Stimulated activated CD8-positive, alpha-beta memory T cell treated with anti-CD3 and anti-CD28 coated beads, Interleukin-12 subunit alpha, Interleukin-12 subunit beta, amount 100 ng/mL, for 1 hour (primary cell): ENCODE measurements around the gene SLC16A2.
"Not testable (repeated sequence)": the region's sequence is repeated elsewhere in the genome, so short reads cannot be mapped to it uniquely, and the experiment has no call there.

ENCODE experiments used
- DNase-seq: peaks from one replicate; pipeline ENCODE4 v3.0.0-alpha.2; 2020; ENCODE audit warnings: low read depth

SLC16A2 gene

DNA sequence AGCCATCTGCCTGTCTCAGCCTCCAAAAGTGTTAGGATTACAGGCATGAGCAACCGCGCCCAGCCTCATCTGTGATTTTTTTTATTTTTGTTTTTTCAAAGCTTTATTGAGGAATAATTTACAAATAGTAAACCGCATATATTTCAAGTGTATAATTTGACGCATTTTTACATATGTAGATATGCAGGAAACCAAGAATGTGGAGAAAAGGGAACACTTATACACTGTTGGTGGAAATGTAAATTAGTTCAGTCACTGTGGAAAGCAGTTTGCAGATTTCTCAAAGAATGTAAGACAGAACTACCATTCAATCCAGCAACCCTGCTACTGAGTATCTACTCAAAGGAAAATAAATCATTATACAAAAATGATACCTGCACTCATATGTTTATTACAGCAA is 85.9 kb downstream of the SLC16A2 start:
- no peak for DNase-seq

DNA sequence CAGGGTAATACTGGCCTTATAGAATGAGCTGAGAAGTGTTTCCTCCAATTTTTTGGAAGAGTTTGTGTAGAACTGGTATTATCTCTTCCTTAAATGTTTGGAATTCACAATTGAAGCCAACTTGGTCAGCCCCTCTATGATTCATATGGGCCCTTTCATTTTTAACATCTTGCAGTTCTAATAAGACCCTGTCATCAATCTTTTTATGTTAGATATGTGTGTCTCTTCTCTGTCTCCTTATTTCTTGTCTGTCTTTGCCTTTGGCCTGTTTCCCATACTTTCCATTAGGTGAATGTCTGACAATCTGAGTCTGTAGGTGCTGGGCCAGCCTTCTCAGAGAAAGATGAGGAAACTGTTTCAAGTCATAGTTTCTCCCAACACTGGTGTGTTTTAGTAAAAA is 88.7 kb downstream of the SLC16A2 start:
- DNase-seq, result no peak

DNA sequence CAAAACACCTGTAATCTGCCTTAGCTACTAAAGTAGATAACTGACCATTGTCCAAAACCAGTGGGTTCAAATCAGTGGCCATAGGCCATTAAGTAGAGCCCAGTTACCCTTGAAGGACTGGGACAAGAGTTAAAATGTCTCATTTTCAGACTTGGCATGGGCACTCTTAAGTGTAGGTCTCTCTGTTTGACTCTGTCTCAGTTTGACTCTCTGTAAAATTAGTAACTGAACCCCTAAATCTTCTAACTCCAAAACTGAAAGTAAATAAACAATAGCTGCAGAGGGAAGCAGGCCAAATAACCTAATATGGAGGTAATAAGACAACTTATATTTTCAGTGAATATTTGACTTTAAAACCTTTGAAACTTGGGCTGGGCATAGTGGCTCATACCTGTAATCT is 89.1 kb downstream of the SLC16A2 start:
- DNase-seq, result no peak

DNA sequence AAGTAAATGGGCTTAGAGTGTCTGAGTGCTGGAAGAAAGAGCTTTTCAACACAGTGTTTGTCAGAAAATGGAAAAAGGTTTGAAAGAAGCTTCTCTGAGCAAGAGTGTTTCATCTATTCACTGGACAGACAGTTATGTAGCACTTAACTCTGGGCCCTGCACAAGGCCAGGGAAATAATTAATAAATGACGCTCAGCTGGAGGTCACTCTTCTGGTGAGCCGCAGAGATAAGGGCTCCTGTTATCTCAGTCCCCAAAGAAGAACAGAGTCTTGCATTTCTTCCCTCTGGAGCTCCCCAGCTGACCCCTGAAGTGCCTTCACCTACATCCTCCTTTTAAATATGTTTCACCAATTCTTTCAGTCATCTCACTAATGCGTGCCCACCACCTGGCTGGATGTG is 90.4 kb downstream of the SLC16A2 start:
- DNase-seq, result no peak

DNA sequence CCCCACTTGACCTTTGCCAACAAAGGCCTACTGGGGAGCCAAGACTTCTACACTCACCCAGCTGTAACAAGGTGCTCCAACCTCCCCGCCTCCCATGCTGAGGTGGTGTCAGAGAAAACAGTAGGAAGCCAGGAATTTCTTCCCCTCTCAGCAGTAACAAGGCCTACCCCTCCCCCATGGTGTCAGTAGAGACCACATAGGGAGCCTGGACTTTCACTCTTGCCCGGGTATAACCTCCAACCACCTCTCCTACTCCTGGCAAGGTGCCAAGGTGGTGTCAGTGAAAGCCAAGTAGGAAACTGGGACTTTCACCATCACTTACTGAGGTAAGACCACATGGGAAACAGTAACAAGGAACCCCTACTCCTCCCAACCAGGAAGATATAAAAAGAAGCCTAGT is 93.1 kb downstream of the SLC16A2 start:
- DNase-seq, result no peak

DNA sequence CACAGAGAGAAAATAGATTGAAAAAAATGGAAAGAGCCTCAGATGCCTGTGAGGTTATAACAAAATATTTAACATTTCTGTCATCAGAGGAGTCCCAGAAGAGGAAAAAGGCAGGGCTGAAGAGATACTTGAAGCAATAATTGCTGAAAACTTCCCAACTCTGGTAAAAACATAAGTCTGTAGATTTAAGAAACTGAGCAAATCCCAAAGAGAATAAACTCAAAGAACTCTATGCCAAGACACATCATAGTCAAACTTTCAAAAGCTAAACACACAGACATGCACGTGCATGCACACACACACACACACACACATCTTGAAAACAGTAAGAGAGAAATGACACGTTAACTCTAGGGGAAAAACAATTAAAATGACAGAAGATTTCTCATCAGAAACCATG is 94.1 kb downstream of the SLC16A2 start:
- no peak for DNase-seq

DNA sequence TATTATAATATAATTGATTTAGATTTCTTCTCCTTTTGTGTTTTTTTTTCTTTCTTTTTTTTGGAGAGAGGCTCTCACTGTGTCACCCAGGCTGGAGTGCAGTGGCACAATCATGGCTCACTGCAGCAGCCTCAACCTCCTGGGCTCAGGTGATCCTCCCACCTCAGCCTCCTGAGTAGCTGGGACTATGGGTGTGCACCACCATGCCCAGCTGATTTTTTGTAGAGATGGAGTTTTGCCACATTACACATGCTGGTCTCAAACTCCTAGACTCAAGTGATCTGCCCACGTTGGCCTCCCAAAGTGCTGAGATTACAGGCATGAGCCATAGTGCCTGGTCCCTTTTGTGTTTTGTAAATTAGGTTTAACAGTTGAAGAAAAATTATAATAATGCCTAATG is 94.7 kb downstream of the SLC16A2 start:
- DNase-seq, result not testable (repeated sequence)

DNA sequence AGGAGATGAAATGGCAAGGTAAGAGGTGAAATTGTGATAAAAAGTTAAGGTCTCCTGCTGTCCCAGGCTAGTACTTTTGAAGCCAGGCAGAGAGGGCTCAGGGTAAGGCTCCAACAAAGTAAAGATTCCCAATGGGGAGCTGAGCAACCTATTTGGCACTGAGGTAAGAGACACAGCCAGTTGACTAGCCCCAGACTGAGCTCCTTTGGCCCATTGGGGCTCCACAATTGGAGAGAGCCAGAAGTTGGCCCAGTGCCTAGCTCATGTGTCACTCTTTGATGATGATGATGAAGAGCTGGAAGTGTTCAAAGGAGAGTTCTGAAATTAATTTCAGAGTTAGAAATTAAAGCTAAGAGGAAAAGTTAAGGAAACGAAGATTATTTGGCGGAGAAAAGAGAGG is 98.6 kb downstream of the SLC16A2 start:
- DNase-seq, result no peak

DNA sequence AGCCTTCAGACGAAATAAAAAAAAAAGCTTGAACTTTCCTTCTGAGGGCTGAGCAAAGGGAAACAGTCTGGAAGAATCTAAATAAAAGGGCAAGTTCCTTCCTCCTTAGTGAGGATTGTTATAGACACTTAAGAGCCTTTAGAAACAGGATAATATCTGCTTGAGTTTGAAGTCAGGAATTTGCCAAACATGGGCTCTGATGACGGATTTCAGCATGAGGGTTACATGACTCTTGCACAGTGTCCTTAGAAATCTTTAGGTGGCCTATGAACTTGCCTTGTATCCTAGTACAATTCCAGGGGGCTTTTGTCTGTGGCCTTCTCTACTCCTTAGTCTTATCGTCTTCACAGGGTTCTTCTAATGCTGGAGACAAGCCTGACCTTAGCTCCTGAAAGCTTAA is 99.0 kb downstream of the SLC16A2 start:
- DNase-seq, result no peak

DNA sequence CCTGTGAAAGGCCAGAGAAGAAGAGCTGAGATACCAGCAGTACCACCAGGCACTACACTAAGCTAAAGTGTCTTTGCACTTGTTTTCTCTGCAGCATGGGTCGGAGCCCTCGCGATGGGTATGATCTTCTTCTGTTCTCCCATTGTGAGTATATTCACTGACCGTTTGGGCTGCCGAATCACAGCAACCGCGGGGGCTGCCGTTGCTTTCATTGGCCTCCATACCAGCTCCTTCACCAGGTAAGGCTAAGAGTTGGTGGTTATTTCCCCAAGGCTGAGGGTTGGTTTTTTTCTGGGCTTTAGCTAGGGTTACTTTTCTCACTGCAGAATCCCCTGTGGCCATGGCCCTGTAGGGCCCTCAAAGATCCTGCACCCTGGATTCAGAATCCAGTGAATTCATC is 99.6 kb downstream of the SLC16A2 start:
- no peak for DNase-seq

DNA sequence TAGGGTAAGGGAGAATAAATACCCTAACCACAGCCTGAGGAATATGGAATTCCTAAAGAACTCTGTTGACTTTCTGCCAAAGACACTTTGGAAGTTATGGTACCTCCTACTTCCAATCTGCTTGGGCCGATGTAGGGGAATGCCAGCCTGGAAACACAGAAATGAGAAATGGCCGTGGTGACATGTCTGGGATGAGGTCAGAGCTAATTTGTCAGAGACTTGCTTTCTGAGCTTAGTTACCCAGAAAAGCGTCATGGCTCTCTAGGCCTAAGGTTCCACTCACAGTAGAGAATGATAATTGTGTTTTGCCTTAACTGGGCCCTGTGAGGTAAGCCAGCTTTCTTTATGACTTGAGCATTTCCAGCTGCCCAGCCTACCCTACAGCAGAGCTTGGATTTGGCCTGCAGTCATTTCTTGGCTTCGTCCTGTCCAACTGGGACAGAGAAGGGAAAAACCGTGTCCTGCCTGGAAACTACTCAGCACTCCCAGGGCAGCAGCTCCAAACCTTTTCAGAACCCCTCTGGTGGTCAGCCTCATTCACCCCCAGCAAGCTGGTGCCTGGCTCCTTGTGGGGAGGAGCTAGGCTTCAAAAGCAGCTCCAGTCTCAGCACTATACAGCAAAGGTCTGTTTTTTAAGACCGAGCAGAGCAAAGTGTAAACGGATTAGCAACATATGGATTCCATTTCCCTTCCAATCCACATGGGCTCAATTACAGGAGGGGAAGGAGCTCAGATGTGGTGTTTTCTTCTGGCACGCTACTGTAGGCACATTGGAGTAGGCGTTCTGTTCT is 100.9 kb downstream of the SLC16A2 start:
- no peak for DNase-seq

DNA sequence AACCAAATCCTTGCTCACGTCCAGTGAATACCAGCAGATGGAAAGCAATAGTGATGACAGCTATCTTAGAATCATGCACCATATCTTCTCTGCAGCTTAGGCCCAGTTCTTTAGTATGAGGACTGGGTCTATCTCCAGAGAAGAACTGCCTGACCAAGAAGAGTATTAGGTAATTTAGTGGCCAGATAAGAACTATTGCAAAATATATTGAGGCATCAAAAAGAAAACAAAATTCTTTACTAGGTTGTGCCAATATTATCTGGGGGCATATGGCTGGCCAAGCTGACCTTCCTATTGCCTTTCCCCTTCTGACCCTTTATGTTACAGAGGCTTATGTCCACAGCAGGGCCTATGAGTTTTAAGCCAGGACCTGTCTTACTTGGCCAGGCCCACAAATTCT is 101.9 kb downstream of the SLC16A2 start:
- DNase-seq, result no peak

DNA sequence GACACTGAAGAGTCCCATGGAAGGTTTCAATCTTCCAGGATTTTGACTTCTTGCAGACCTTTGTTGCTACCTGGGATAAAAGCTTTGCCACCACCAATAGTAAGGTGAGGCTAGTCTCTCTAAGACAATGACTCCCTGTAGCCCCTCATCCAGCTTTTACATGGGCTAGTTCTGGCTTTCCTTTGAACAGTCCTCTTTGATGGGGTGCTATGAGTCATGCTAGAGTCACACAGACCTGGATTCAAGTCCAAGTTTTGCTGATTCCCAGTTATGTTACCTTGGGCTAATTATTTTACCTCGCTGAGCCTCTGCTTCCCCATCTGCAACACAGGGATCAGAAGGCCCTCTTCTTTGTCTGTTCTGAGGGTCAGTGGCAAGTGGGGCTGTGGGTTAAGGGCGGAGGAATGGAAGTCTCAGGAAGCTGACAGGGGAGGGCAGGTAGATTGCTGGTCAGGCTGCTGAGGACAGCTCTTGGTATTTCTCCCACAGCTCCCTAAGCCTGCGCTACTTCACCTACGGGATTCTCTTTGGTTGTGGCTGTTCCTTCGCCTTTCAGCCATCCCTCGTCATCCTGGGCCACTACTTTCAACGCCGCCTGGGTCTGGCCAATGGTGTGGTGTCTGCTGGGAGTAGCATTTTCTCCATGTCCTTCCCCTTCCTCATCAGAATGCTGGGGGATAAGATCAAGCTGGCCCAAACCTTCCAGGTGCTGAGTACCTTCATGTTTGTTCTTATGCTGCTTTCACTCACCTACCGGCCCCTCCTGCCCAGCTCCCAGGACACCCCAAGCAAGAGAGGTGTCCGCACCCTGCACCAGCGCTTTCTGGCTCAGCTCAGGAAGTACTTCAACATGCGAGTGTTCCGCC is 102.8 kb downstream of the SLC16A2 start:
- DNase-seq, result no peak

DNA sequence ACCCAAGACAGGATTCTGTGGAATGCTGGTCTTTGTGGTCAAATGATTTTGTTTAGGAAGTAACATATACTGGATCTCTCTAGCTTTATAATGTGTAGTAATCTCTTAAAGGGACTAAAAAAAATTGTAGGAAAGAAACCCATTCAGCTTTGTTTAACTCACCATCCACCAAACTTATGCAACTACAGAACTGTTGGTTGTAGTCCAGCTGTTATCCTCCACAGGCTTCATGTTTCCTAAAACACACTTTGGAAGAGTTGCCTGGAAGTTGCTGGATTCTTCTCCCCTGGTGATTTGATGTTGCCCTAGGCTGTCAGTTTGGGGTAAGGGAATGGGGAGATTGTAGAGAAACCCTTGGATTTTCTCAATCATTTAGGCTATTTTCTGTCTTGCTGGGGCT is 103.8 kb downstream of the SLC16A2 start:
- no peak for DNase-seq

DNA sequence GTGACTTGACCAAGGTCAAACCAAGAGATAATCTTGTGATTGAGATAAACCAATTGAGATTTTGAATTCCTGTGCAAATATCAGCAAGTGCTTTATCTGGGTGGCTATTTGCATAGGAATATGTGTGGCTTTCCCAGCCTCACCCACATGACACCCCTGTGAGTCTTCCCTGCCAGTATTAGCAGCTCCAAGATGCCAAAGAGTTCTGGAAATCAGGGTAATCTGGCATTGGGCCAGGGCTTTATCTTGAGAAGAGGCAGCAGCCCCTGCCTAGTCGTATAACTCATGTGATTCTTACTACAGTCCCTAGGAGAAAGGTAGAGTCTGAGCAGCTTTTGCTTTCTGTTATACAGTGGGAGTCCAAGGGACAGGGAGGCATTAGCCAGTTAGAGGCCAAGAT is 105.5 kb downstream of the SLC16A2 start:
- DNase-seq, result no peak

DNA sequence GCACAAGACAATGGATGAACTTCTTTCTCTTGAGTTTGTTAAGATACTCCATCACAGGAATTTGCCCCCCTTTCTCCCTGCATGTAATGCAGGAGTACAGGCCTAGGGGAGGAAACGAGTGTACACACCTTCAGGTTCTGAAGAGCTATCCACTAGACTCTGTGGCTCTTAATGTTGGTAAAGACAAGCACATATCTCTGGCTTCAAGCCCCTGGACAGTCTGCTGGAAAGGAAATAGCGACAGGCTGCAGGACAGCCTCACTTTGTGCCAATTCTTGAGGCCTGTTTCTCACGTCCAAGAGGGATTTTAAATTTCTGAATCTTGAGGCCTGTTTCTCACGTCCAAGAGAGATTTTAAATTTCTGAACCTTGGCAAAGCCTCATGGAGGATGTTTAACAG is 106.1 kb downstream of the SLC16A2 start:
- no peak for DNase-seq

DNA sequence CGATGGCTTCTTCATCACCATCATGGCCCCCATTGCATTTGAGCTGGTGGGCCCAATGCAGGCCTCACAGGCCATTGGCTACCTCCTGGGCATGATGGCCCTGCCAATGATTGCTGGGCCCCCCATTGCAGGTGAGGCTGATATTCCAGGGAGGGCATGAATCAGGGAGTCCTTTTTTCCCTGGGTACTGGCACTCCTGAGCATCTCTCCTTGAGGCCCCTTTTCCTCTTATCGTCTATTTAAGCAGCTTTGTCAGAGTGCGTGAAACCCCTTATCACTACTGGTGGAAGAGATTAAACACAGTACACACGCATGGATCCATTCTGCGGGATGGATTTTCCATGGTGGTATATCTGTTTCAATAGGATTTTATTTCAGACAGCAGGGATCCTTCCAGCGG is 108.0 kb downstream of the SLC16A2 start:
- no peak for DNase-seq

DNA sequence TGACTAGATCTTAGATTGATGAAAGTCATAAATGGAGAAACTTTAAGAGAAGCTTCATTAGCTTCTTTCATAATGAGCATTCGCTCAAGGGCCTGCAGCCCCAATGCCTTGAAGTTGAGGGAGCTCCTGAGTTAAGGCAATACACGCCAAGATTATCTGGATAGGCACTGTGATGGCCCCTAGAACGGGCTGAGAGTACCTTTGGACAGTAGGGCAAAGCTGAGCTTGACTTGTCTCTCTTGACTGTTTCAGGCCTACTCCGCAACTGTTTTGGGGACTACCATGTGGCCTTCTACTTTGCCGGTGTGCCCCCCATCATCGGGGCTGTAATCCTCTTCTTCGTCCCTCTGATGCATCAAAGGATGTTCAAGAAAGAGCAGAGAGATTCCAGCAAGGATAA is 109.8 kb downstream of the SLC16A2 start:
- no peak for DNase-seq

DNA sequence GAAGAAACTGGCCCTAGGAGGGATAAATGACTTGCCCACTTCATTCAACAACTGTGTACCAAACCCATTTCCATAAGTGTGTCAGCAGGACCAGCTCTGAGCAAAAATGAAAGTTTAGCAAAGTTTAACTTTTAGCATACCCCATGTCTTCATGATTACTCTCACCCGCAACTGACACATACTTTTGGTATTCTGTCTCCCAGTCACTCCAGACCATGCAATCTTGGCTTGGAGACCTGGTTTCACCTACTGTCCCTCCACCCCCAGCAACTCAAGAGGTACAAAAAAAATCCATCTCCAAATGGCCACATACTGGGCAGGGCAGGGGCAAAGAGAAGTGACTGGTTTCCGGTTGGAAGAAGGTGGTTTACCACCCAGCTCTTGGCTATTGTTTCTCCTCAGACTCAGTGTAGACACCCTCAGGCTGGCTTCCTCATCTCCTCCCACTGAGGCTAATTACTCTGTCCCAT is 113.3 kb downstream of the SLC16A2 start:
- no peak for DNase-seq

DNA sequence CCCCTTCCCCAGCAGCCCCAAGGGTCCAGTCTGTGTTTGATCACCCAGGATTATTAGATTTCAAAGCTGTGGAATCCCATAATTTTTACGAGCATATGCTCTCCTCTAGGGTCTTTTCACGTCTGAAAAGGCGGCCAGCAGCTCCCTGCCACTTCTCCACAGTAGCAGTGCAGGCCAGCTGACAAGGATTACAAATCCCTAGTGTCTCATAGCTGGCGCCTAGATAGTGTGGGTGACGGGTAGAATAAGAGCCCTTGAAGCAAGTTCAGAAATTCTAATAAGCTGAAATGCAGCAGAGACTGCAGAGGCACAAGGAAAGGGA is 113.8 kb downstream of the SLC16A2 start:
- no peak for DNase-seq

DNA sequence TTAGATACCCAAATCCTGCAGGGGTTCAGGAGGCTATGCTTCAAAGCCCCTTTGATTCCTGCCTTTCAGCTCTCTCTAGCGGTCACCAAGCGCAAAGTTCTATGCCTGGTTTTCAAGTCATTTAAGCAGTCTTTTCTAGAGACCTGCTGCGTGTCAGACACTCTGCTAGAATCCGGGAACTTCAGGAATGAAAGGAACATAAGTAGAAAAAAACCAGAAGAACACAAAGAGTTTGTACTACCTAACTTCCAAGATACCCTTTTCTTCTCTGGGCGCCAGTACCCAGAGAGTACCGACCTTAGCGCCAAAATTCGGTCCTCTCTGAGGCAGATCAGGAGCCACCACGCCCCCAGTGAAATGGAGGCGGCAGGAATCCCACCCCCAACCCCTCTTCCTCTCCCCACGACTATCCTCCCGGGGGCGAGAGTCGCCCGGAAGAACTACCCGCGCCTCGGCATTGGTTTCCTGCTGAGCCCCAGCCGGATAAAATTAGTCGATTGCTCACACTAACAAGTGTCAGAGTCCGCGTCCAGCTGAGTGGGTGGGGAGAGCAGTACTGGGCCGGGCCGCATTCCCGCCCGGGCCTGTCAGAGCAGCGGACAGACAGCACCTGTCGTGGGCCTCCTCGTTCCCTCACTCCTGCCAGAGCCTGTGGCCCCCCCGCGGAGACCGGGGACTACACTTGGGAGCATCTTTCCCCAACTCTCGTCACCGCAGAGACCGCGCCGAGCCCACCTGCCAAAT is 114.3 kb downstream of the SLC16A2 start:
- no peak for DNase-seq

DNA sequence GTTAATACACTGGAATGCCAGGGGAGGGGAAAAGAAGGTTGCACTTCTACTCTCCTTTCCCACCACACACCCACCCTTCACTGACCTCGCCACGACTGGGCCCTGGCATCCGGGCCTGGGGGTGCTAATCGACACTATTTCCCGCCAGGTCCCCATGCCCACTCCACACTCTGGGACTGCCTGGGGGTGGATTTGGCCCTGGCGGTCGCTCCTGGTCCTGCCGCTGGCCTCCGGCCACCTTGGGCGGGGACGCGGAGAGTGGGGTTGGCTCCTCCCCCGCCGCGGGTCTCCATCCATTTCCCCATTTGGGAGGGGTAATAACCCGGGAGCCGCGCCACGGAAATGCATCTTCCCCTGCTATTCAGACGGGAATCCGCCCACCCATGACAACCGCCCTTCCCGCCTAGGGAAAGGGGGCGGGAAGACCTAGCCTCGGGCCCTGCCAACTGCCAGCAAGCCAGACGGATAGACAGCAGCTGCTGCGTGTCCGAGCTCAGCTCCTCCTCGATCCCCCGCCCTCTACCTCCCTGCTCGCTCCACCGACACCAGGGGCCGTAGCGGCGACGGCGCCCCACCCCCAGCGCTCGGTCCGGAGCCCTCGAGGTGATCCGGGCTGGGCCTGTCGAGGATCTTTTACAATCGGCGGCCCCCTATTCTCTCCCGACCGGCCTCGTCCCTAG is 115.0 kb downstream of the SLC16A2 start:
- DNase-seq, result no peak
